ENCODE data around the gene TMEM260.

TMEM260 gene

GRCh38 chr14:56569174-56569573 lies 10.4 kb upstream of the TMEM260 start:
- ChIA-PET CTCF (interaction anchor here (0.7 to 0.9 kb wide), 2 partner anchors 11 to 79 kb away, joined by 3 read pairs; partner anchors contain the start of gene TMEM260), POLR2A (no interaction called here)
- no peak for DNase-seq (ENCODE audit: extremely low spot score)
- TF ChIP-seq CTCF (IDR thresholded peaks at IDR 0.05; ENCODE audit: control extremely low read depth, extremely low read depth, low read depth, missing control alignments) = no peak

- ChIA-PET POLR2A (no interaction called here), CTCF (interaction anchor here (1.1 kb wide), 1 partner anchor 10 kb away, joined by 3 read pairs; no protein-coding TSS in a partner anchor)
- no peak for TF ChIP-seq CTCF (IDR thresholded peaks at IDR 0.05; ENCODE audit: control extremely low read depth, extremely low read depth, low read depth, missing control alignments)
- DNase-seq (ENCODE audit: extremely low spot score) = no peak
These were observed 9.3 kb upstream of the TMEM260 start for GRCh38 chr14:56570295-56570694.

- no peak for DNase-seq (ENCODE audit: extremely low spot score)
- ChIA-PET POLR2A (no interaction called here), CTCF (interaction anchor here (0.6 to 4.2 kb wide), 10 partner anchors 9 to 643 kb away, joined by 3 to 42 read pairs (median 3); no protein-coding TSS in a partner anchor)
- no peak for TF ChIP-seq CTCF (IDR thresholded peaks at IDR 0.05; ENCODE audit: control extremely low read depth, extremely low read depth, low read depth, missing control alignments)
These were observed 668 bp downstream of the TMEM260 start for GRCh38 chr14:56580221-56580711.

- DNase-seq (ENCODE audit: extremely low spot score) = no peak
- POLR2A ChIA-PET = no interaction called here
- TF ChIP-seq CTCF (IDR thresholded peaks at IDR 0.05; ENCODE audit: control extremely low read depth, extremely low read depth, low read depth, missing control alignments) = no peak
- CTCF ChIA-PET = interaction anchor here (0.7 to 1.1 kb wide), 2 partner anchors 9 to 16 kb away, joined by 3 to 4 read pairs; no protein-coding TSS in a partner anchor
These were observed 1.6 kb downstream of the TMEM260 start for GRCh38 chr14:56581041-56581727.

GRCh38 chr14:56585461-56586084 lies 6.0 kb downstream of the TMEM260 start:
- TF ChIP-seq CTCF (IDR thresholded peaks at IDR 0.05; ENCODE audit: control extremely low read depth, extremely low read depth, low read depth, missing control alignments) = no peak
- ChIA-PET CTCF (no interaction called here), POLR2A (no interaction called here)
- no peak for DNase-seq (ENCODE audit: extremely low spot score)

GRCh38 chr14:56587701-56588100 lies 8.1 kb downstream of the TMEM260 start:
- no peak for TF ChIP-seq CTCF (IDR thresholded peaks at IDR 0.05; ENCODE audit: control extremely low read depth, extremely low read depth, low read depth, missing control alignments)
- ChIA-PET POLR2A (no interaction called here), CTCF (interaction anchor here (4.5 kb wide), 1 partner anchor 10 kb away, joined by 42 read pairs; the partner anchor contains the start of gene TMEM260)
- no peak for DNase-seq (ENCODE audit: extremely low spot score)
